ENCODE measurements around the gene LASP1. TPM values are rescaled to one million over a fixed set of nuclear protein-coding genes. Genes with fewer than 3 reads are reported as not detected.

The LASP1 gene
- total RNA-seq, 1 experiment from 2014 or later, result 479 TPM

DNA sequence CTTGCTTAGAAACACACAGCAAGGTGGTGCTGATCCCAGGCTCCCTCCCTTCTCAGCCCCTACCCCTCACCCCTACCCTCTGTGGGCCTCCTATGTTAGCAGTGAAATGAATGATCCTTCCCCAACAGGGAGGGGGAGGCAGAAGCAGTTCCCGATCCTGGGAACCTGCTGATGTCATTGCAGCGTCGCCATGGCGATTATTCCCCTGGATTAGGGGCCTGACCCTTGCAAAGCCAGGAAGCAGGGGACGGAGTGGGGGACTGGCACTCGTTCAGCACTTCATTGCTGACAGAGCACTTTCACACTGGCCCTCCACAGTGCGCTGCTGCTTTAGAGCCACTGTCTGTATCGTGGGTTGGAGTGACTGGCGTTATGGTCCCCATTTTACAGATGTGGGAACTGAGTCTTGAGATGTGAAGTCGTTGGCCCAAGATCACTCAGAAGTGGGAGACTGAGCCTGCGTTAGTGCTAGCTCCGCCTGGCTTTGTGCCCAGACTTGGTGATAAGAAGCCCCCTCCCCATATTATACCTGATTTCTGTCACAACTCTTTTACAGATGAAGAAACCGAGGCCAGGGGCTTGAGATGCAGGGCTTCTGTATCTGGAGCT, 26.6 kb downstream of the LASP1 start:
- Mint-ChIP-seq H3K4me3 (ENCODE audit: low read depth, unreplicated experiment) (no peak overlapping the region), H3K27me3 (ENCODE audit: unreplicated experiment) (no peaks in the 10 kb centered on the region), H3K36me3 (ENCODE audit: insufficient read depth, unreplicated experiment) (peaks cover 79% of the 10 kb centered on the region), H3K9me3 (ENCODE audit: low read depth, unreplicated experiment) (no peaks in the 10 kb centered on the region), H3K27ac (ENCODE audit: unreplicated experiment) (peak overlapping the region; percentile 35), H3K4me1 (ENCODE audit: low read depth, unreplicated experiment) (peaks cover 24% of the 10 kb centered on the region)
- no peak for TF ChIP-seq CTCF (IDR thresholded peaks at IDR 0.05; ENCODE audit: unreplicated experiment)
- no peak for DNase-seq
- no TSS peak for BruUV-seq (replicated peaks)
- CTCF ChIA-PET, result interaction anchor here (0.5 kb wide), 1 partner anchor 241 kb away, joined by 4 read pairs; no protein-coding TSS in a partner anchor
- intact Hi-C loops (cut with micrococcal nuclease; ENCODE audit: unreplicated experiment), result no loop called here

GRCh38 chr17:38897176-38897575, 27.3 kb downstream of the LASP1 start:
- intact Hi-C loops (cut with micrococcal nuclease; ENCODE audit: unreplicated experiment), result no loop called here
- no peak for DNase-seq
- Mint-ChIP-seq H3K27me3 (ENCODE audit: unreplicated experiment) (no peaks in the 10 kb centered on the region), H3K4me1 (ENCODE audit: low read depth, unreplicated experiment) (peaks cover 24% of the 10 kb centered on the region), H3K27ac (ENCODE audit: unreplicated experiment) (peak overlapping the region; percentile 30), H3K36me3 (ENCODE audit: insufficient read depth, unreplicated experiment) (peaks cover 82% of the 10 kb centered on the region), H3K4me3 (ENCODE audit: low read depth, unreplicated experiment) (no peak overlapping the region), H3K9me3 (ENCODE audit: low read depth, unreplicated experiment) (no peaks in the 10 kb centered on the region)
- no TSS peak for BruUV-seq (replicated peaks)
- TF ChIP-seq CTCF (IDR thresholded peaks at IDR 0.05; ENCODE audit: unreplicated experiment), result no peak
- CTCF ChIA-PET, result no interaction called here

GRCh38 chr17:38897671-38898290, 27.9 kb downstream of the LASP1 start:
- Mint-ChIP-seq H3K27ac (ENCODE audit: unreplicated experiment) (peak overlapping the region; percentile 30), H3K27me3 (ENCODE audit: unreplicated experiment) (no peaks in the 10 kb centered on the region), H3K36me3 (ENCODE audit: insufficient read depth, unreplicated experiment) (peaks cover 79% of the 10 kb centered on the region), H3K4me3 (ENCODE audit: low read depth, unreplicated experiment) (no peak overlapping the region), H3K9me3 (ENCODE audit: low read depth, unreplicated experiment) (no peaks in the 10 kb centered on the region), H3K4me1 (ENCODE audit: low read depth, unreplicated experiment) (peaks cover 24% of the 10 kb centered on the region)
- DNase-seq, result no peak
- intact Hi-C loops (cut with micrococcal nuclease; ENCODE audit: unreplicated experiment), result no loop called here
- no TSS peak for BruUV-seq (replicated peaks)
- TF ChIP-seq CTCF (IDR thresholded peaks at IDR 0.05; ENCODE audit: unreplicated experiment), result no peak
- CTCF ChIA-PET, result interaction anchor here (1.0 kb wide), 1 partner anchor 61 kb away, joined by 5 read pairs; no protein-coding TSS in a partner anchor

DNA sequence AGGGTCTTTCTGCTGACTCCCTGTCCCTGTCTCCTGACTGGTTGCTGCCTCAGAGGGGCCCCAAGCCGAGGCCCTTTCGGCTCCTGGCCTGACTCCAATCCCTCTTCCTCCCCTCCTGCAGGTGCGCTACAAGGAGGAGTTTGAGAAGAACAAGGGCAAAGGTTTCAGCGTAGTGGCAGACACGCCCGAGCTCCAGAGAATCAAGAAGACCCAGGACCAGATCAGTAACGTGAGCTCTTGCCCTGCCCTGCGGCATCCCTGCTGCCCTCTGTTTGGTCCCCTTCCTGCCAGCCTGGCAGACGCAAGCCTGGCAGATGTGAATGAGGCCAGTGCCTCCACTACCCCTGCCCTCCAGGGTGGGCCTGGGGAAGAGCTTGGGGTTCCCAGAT, 28.4 kb downstream of the LASP1 start:
- Mint-ChIP-seq H3K4me3 (ENCODE audit: low read depth, unreplicated experiment) (no peak overlapping the region), H3K4me1 (ENCODE audit: low read depth, unreplicated experiment) (peaks cover 24% of the 10 kb centered on the region), H3K27me3 (ENCODE audit: unreplicated experiment) (no peaks in the 10 kb centered on the region), H3K9me3 (ENCODE audit: low read depth, unreplicated experiment) (no peaks in the 10 kb centered on the region), H3K27ac (ENCODE audit: unreplicated experiment) (no peak overlapping the region), H3K36me3 (ENCODE audit: insufficient read depth, unreplicated experiment) (peaks cover 81% of the 10 kb centered on the region)
- DNase-seq, result no peak
- TF ChIP-seq CTCF (IDR thresholded peaks at IDR 0.05; ENCODE audit: unreplicated experiment), result no peak
- BruUV-seq (replicated peaks), result no TSS peak
- CTCF ChIA-PET, result interaction anchor here (1.0 kb wide), 1 partner anchor 60 kb away, joined by 5 read pairs; no protein-coding TSS in a partner anchor
- intact Hi-C loops (cut with micrococcal nuclease; ENCODE audit: unreplicated experiment), result no loop called here

All from Calu3 (cell line).